SIG-M5 treated with dmso at 0.1 percent for 504 hours (cell line): ENCODE results near the gene CRKL.
"Not testable (repeated sequence)": the region's sequence is repeated elsewhere in the genome, so short reads cannot be mapped to it uniquely, and the experiment has no call there.

Experiments
- DNase-seq: peaks from one replicate; lab custom pipeline; 2025; ENCODE audit not compliant: unreplicated experiment; lab: John Stamatoyannopoulos, UW

Gene CRKL

GRCh38 chr22:20931126-20931654, 14.0 kb downstream of the CRKL start:
- no peak for DNase-seq

DNA sequence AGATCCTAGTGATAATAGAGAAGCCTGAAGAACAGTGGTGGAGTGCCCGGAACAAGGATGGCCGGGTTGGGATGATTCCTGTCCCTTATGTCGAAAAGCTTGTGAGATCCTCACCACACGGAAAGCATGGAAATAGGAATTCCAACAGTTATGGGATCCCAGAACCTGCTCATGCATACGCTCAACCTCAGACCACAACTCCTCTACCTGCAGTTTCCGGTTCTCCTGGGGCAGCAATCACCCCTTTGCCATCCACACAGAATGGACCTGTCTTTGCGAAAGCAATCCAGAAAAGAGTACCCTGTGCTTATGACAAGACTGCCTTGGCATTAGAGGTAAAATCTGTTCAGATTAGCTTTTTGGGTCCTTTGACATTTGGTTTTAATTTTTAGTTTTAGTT, 16.7 kb downstream of the CRKL start:
- DNase-seq = no peak

- not testable (repeated sequence) for DNase-seq
Observed at GRCh38 chr22:20935049-20935448, 17.8 kb downstream of the CRKL start.

DNA sequence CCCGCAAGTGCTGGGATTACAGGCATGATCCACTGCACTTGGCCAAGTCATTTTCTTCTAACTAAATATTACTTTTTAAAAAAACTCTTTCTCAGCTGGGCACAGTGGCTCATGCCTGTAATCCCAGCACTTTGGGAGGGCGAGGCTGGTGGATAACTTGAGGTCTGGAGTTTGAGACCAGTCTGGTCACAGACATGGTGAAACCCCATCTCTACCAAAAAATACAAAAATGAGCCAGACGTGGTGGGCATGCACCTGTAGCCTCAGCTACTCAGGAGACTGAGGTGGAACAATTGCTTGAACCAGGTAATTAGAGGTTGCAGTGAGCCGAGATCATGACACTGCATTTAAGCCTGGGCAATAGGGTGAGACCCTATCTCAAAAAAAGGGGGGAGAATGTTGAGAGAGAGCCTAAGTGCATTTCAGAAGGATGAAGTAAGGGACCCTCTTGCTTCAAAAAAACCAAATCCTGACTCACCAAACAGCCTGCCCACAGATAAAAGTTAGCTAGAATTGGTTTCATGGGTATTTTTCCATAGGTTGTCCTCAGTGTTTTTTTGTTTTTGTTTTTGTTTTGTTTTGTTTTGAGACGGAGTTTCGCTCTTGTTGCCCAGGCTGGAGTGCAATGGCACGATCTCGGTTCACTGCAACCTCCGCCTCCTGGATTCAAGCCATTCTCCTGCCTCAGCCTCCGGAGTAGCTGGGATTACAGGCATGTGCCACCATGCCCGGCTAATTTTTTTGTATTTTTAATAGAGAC, 18.8 kb downstream of the CRKL start:
- DNase-seq = not testable (repeated sequence)

- DNase-seq = no peak
Observed at GRCh38 chr22:20937031-20937793, 20.0 kb downstream of the CRKL start.

DNA sequence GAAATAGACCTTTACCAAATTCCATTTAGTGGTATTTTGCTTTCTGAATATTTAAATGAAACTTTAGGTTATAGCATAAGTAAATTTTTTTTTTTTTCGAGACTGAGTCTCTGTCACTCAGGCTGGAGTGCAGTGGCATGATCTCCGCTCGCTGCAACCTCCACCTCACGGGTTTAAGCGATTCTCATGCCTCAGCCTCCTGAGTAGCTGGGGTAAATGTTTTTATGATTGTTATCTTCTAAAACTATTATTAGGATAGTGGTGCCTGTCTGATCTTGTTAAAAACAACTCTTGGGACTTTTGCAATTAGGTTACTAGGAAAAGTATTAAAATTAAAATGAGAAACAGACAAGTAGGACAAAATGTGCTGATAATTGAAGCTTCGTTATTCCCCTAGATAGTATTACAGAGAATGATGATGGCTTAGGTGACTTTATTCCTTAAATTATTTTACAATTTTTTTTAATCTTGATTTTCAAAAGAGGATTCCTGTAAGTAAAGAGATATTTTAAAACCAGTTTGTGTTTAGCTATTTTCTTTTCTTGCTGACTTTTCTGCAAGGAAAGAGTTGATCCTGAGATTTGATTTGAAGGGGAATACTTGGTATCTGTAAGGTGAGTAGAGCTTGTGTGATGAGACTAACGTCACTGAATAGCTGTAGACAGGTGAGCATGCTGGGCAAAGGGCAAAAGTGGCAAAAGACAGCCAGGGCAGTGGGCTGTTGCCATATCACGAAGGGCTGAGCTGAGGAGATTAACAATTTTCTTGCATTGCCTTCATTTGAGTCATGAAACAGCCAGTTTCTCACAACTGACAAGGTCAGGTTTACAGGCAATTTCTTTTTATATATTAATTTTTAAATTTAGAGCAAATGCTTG, 20.8 kb downstream of the CRKL start:
- DNase-seq = no peak

DNA sequence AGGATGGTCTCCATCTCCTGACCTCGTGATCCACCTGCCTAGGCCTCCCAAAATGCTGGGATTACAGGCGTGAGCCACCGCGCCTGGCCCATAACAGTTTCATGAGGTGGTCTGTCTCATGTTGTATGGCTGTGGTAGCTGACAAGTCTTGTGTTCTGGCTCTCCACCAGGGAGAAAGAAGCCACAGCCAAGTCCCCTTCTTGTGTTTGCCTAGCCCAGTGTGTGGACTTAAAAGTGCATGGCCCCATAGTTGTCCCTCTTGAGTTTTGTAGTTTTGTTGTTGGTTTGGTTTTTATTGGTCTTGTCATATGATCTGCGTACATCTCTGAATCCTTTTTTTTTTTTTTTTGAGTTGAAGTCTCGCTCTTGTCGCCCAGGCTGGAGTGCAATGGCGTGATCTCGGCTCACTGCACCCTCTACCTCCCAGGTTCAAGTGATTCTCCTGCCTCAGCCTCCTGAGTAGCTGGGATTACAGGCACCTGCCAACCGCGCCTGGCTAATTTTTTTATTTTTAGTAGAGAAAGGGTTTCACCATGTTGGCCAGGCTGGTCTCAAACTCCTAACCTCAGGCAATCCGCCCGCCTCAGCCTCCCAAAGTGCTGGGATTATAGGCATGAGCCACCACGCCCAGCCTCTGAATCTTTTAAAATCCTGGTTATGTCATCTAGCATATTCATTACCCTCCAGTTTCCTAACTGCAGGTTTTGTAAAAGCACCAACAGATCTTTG, 22.4 kb downstream of the CRKL start:
- DNase-seq = not testable (repeated sequence)

DNA sequence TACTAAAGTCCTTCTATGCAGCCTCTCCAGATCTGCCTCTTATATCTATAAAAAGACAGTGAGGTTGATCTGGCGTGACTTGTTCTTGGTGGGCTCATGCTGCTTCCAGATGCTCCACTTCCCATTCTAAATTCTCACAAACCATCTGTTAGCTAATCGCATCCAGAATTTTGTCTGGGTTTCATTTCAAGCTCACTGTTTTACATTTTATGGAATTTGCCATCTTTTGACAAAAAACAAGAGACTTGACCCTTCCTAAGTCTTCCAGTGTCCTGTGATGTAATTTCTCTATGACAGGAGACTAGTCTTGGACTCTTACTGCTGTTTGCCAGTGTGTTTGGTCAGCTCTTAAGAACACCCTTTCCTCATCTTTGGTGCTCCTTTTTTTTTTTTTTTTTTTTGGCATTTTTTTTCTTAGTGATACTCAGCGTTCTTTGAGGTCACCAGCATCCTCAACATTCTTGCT, 23.0 kb downstream of the CRKL start:
- no peak for DNase-seq

GRCh38 chr22:20940904-20941385, 23.7 kb downstream of the CRKL start:
- no peak for DNase-seq

DNA sequence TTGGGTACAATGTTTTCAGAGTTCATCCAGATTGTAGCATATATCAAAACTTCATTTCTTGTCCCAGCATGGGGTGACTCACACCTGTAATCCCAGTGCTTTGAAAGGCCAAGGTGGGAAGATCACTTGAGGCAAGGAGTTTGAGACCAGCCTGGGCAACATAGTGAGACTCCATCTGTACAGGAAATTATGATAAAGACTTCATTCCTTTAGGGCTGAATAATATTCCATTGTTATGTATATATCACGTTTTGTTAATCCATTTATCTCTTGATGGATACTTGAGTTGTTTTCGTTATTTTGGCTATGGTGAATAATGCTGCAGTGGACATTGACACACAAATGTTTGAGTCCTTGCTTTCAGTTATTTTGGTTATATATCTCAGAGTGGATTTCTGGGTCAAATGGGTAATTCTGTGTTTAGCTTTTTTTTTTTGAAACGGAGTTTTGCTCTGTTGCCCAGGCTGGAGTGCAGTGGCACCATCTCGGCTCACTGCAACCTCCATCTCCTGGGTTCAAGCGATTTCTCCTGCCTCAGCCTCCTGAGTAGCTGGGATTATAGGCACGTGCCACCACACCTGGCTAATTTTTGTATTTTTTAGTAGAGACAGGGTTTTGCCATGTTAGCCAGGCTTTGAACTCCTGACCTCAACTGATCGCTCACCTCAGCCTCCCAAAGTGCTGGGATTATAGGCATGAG, 25.1 kb downstream of the CRKL start:
- not testable (repeated sequence) for DNase-seq

- DNase-seq = no peak
Observed at GRCh38 chr22:20943104-20943933, 26.1 kb downstream of the CRKL start.

DNA sequence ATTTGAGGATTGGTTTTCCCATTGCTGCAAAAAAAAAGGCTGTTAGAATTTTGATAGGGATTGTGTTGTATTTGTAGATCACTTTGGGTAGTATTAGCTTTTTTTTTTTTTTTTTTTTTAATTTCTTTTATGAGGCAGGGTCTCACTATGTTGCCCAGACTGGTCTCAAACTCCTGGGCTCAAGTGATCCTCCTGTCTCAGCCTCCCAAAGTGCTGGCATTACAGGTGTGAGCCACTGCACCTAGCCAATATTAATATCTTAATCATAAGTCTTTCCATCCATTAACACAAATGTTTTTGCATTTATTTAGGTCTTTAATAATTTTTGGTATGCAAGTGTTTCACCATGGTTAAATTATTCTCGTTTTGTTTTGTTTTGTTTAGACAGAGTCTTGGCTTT, 26.8 kb downstream of the CRKL start:
- DNase-seq = no peak

- no peak for DNase-seq
Observed at GRCh38 chr22:20945578-20945934, 28.3 kb downstream of the CRKL start.

- DNase-seq = no peak
Observed at GRCh38 chr22:20946080-20946986, 29.1 kb downstream of the CRKL start.

DNA sequence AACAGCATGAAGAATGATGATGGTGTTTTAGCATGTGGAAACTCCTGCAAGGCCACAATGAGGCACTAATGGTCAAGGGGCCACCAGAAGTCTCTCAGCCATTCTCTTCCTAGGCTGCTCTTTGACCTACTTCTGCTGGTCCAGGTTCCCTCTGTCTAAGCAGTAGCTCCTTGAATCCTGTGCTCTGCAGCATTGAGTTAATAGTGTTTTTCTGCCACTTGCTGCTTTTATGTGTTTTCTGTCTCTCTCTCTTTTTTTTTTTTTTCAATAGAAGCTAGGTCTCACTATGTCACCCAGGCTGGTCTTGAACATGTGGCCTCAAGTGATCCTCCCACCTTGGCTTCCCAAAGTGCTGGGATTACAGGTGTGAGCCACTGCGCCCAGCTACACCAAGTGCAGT, 29.8 kb downstream of the CRKL start:
- DNase-seq = no peak

DNA sequence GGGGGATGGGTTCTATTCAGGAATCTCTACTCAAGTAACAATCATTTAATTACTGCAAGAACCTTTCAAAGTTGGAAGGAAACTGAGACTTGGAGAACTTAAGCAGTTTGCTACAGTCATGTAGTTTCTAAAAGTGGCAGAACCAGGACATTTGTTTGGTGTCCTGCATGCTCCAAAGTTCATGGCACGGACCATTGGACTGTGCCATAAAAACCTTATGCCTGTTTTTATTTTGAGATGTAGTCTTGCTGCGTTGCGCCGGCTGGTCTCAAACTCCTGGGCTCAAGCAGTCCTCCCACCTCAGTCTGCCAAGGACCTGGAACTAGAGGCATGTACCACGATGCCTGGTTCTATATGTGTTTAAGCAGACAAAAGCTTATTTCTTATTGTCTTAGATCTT, 31.2 kb downstream of the CRKL start:
- no peak for DNase-seq

DNA sequence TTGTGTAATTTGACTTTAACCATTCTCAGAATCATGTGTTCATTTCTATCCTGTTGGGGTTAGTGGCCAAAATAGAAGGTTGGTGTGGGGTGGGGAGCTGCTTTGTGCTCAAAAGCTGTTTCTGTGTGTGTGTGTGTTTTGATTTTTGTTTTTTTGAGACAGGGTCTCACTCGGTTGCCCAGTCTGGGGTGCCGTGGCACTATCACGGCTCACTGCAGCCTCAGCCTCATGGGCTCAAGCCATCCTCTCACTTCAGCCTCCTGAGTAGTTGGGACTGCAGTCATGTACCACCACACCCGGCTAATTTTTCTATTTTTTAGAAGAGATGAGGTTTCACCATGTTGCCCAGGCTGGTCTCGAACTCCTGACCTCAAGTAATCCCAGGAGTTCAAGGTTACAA, 31.8 kb downstream of the CRKL start:
- no peak for DNase-seq

- no peak for DNase-seq
Observed at GRCh38 chr22:20949698-20950183, 32.5 kb downstream of the CRKL start.
